NB4 (cell line): ENCODE data around the gene SLCO2B1.

Source experiments
- DNase-seq: peaks from one replicate; pipeline ENCODE4 v3.0.0; 2010; ENCODE audit warnings: low read depth
- H3K4me3 ChIP-seq: one replicate; pipeline ENCODE4 v1.5.1; 2011; ENCODE audit warnings: mild to moderate bottlenecking, low read depth, low read length, moderate library complexity
- CTCF ChIP-seq: IDR thresholded peaks from one replicate; pipeline ENCODE4 v1.5.1; 2012; ENCODE audit warnings: low read depth, low read length
- MAX ChIP-seq: IDR thresholded peaks from 2 replicates; pipeline ENCODE4 v1.6.1; 2011; ENCODE audit warnings: low read depth, low read length
- MYC ChIP-seq: IDR thresholded peaks from 2 replicates; pipeline ENCODE4 v1.6.1; 2011; ENCODE audit warnings: low read depth, low read length
- POLR2A ChIP-seq: IDR thresholded peaks from 2 replicates; pipeline ENCODE4 v1.6.1; 2011; ENCODE audit warnings: mild to moderate bottlenecking; ENCODE audit not compliant: insufficient read length; ENCODE audit errors: extremely low read depth

Gene SLCO2B1

GRCh38 chr11:75197512-75198277, 46.8 kb downstream of the SLCO2B1 start:
- TF ChIP-seq MYC (no peak), POLR2A (no peak), CTCF (no peak), MAX (no peak)
- no peak for DNase-seq
- no peak overlapping the region for H3K4me3 ChIP-seq

- TF ChIP-seq CTCF, result no peak
- no peak for TF ChIP-seq MAX
- no peak for TF ChIP-seq MYC
- TF ChIP-seq POLR2A, result no peak
- DNase-seq, result no peak
- H3K4me3 ChIP-seq, result no peak overlapping the region
Measured at GRCh38 chr11:75198278-75198973, 47.5 kb downstream of the SLCO2B1 start.

GRCh38 chr11:75199412-75199955, 48.6 kb downstream of the SLCO2B1 start:
- TF ChIP-seq MYC (no peak), MAX (no peak), POLR2A (no peak), CTCF (no peak)
- H3K4me3 ChIP-seq, result no peak overlapping the region
- no peak for DNase-seq

- H3K4me3 ChIP-seq, result no peak overlapping the region
- TF ChIP-seq MAX (no peak), CTCF (no peak), MYC (no peak), POLR2A (no peak)
- DNase-seq, result no peak
Measured at GRCh38 chr11:75200051-75200450, 49.1 kb downstream of the SLCO2B1 start.

- no peak for DNase-seq
- no peak for TF ChIP-seq POLR2A
- TF ChIP-seq MAX, result no peak
- no peak for TF ChIP-seq CTCF
- TF ChIP-seq MYC, result no peak
- H3K4me3 ChIP-seq, result no peak overlapping the region
Measured at GRCh38 chr11:75200531-75200930, 49.6 kb downstream of the SLCO2B1 start.
